Subcutaneous abdominal adipose tissue (tissue), 5 donors: Measurements from ENCODE around the gene NSFL1C.

ENCODE experiments used
- H3K27ac ChIP-seq: one replicate; pipeline ENCODE4 v1.7.0; 2013; ENCODE audit warnings: low read depth, mild to moderate bottlenecking, inconsistent platforms, low read length, moderate library complexity
- H3K27me3 ChIP-seq, 5 donors: one replicate each; pipeline ENCODE4 v1.7.0; 2013; ENCODE audit warnings: low read length in 5 of 5, inconsistent platforms in 1 of 5; ENCODE audit not compliant: control insufficient read depth in 5 of 5, insufficient read depth in 4 of 5
- H3K36me3 ChIP-seq, 5 donors: one replicate each; pipeline ENCODE4 v1.7.0; 2013; ENCODE audit warnings: low read length in 5 of 5; ENCODE audit not compliant: control insufficient read depth in 5 of 5, insufficient read depth in 5 of 5
- H3K4me1 ChIP-seq, 5 donors: one replicate each; pipeline ENCODE4 v1.7.0; 2013; ENCODE audit warnings: low read length in 5 of 5, mild to moderate bottlenecking in 3 of 5, moderate library complexity in 1 of 5; ENCODE audit not compliant: control insufficient read depth in 5 of 5, insufficient read depth in 5 of 5
- H3K4me3 ChIP-seq, 5 donors: one replicate each; pipeline ENCODE4 v1.7.0; 2013; ENCODE audit warnings: low read length in 5 of 5, low read depth in 1 of 5
- H3K9ac ChIP-seq, 5 donors: one replicate each; pipeline ENCODE4 v1.7.0; 2013; ENCODE audit warnings: low read length in 5 of 5, mild to moderate bottlenecking in 4 of 5, moderate library complexity in 3 of 5
- H3K9me3 ChIP-seq, 5 donors: one replicate each; pipeline ENCODE4 v1.7.0; 2013; ENCODE audit warnings: low read length in 5 of 5; ENCODE audit not compliant: control insufficient read depth in 5 of 5
- donor health status: healthy.
- donor health status: healthy.
- donor health status: healthy.
- donor health status: healthy.
- donor health status: healthy.

The NSFL1C gene

DNA sequence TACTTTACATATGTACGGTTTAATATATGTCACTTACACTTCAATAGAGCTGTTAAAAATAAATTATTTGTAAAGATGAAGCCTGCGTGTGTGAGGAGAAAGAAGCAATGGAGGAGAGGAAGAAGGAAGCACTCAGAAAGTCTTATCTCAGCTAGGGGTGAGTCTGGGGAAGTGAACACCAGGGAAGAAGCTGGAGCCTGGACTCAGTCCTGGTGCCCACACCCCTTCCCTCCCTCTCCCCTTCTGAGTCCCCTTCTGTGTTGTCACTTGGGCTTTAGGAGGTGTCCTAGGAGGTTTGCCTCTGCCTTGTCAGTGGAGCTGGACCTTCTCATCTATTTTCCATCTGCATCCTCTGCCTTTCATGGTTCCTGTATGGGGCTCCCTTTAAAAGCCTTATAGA, 22.7 kb upstream of the NSFL1C start:
- peaks cover 0 to 2% (median 0%) of the 10 kb centered on the region in 5 donors for H3K27me3 ChIP-seq
- H3K4me1 ChIP-seq, result peaks cover 0 to 32% (median 0%) of the 10 kb centered on the region in 5 donors
- peaks cover 0 to 4% (median 0%) of the 10 kb centered on the region in 5 donors for H3K9me3 ChIP-seq
- peak overlapping the region in 4 of 5 donors; percentile 1 to 29 (median 12) for H3K4me3 ChIP-seq
- H3K36me3 ChIP-seq, result no peaks in the 10 kb centered on the region
- no peak overlapping the region for H3K27ac ChIP-seq
- H3K9ac ChIP-seq, result no peak overlapping the region

DNA sequence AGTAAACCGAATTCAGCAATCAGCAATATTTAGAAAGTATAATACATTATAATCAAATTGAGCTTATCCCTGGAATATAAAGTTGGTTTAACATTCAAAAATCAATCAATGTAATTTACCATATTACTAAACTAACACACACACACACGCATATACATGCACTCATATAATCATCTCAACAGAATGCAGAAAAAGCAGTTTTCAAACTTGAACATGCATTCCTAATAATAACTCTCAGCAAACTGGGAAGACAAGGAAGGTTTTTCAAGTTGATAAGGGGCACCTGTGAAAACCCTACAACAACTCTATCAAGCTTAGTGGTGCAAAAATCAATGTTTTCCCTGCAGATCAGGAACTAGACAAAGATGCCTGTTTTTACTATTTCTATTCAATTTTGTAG, 19.9 kb upstream of the NSFL1C start:
- Histone ChIP-seq H3K27me3 (peaks cover 0 to 2% (median 0%) of the 10 kb centered on the region in 5 donors), H3K9ac (no peak overlapping the region), H3K27ac (no peak overlapping the region), H3K4me3 (no peak overlapping the region), H3K36me3 (no peaks in the 10 kb centered on the region), H3K4me1 (peaks cover 0 to 13% (median 0%) of the 10 kb centered on the region in 5 donors), H3K9me3 (peaks cover 0 to 4% (median 0%) of the 10 kb centered on the region in 5 donors)

DNA sequence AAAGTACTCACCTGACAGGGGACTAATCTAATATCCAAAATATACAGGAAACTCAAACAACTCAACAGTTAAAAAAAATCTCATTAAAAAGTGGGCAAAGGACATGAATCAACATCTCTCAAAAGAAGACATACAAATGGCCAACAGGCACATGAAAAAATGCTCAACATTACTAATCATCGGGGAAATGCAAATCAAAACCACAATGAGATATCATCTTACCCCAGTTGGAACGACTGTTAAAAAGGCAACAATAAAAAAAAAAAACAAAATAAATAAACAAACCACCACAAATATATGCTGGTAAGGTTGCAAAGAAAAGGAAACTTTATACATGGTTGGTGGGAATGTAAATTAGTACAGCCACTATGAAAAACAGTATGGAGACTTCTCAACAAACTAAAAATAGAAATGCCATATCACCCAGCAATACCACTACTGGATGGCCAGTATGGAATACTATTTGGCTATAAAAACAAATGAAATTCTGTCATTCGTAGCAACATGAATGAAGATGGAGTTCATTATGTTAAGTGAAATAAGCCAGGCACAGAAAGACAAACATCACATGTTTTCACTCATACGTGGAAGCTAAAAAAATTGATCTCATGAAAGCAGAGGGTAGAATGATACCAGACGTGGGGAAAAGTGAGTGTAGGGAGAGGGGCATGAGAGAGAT, 17.9 kb upstream of the NSFL1C start:
- Histone ChIP-seq H3K4me3 (no peak overlapping the region), H3K27me3 (peaks cover 0 to 3% (median 0%) of the 10 kb centered on the region in 5 donors), H3K36me3 (peaks cover 0 to 4% (median 0%) of the 10 kb centered on the region in 5 donors), H3K27ac (no peak overlapping the region), H3K4me1 (no peaks in the 10 kb centered on the region), H3K9ac (no peak overlapping the region), H3K9me3 (peaks cover 0 to 4% (median 0%) of the 10 kb centered on the region in 5 donors)

DNA sequence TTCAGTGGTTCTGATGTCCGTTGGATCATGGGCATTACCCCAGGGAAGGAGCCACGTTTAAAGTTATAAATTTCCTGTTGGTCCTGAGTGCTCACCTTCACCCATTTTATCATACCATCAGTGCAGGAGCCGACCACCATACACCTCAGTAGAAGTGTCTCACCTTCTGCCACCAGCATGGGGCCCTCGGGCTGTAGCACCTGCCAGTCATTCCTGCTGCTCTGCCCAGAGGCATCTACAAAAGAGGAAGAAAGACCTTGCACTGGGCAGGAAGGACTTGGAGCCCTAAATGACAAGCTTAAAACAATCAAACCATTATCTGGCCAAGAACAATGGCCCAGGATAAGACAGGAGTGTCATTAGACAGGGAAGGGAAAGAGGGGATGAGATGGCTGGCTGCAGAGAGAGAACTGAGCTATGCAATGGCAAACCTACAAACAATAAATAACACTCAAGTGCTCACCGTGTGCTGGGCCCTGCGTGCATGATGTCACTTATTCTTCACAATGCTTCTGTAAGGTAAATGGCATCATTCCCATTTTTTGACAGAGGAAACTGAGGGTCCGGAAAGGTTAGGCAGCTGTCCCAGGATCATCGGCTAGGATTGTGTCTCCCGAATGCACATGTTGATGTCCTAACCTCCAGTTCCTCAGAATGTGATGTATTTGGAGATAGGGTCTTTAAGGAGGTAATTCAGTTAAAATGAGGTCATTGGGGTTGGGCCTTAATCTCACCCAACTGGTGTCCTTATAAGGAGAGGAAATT, 13.4 kb upstream of the NSFL1C start:
- Histone ChIP-seq H3K4me3 (no peak overlapping the region), H3K9me3 (no peaks in the 10 kb centered on the region), H3K9ac (no peak overlapping the region), H3K36me3 (peaks cover 0 to 18% (median 0%) of the 10 kb centered on the region in 5 donors), H3K4me1 (no peaks in the 10 kb centered on the region), H3K27ac (no peak overlapping the region), H3K27me3 (peaks cover 0 to 3% (median 0%) of the 10 kb centered on the region in 5 donors)

DNA sequence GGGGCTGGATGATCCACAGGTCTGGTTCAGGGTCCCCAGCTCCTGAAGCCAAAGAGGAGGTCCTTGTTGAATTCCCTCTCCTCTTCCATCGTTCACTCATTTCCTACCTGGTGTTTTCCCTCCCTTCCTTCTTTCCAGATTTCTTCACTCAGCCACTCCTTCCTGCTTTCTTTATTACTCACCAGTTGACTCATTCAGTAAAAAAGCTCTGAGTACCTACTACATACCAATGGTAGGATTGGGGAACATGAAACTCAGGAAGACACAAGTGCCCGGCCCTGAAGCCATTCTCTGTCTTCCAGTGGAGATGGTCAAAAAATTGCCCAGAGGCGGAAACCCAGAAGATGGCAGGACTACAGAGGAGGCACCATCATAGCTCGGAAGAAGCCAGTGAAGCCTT, 11.9 kb upstream of the NSFL1C start:
- H3K9me3 ChIP-seq, result no peaks in the 10 kb centered on the region
- H3K36me3 ChIP-seq, result peaks cover 0 to 18% (median 0%) of the 10 kb centered on the region in 5 donors
- peaks cover 0 to 3% (median 0%) of the 10 kb centered on the region in 5 donors for H3K27me3 ChIP-seq
- no peak overlapping the region for H3K9ac ChIP-seq
- no peak overlapping the region for H3K27ac ChIP-seq
- no peaks in the 10 kb centered on the region for H3K4me1 ChIP-seq
- no peak overlapping the region for H3K4me3 ChIP-seq

DNA sequence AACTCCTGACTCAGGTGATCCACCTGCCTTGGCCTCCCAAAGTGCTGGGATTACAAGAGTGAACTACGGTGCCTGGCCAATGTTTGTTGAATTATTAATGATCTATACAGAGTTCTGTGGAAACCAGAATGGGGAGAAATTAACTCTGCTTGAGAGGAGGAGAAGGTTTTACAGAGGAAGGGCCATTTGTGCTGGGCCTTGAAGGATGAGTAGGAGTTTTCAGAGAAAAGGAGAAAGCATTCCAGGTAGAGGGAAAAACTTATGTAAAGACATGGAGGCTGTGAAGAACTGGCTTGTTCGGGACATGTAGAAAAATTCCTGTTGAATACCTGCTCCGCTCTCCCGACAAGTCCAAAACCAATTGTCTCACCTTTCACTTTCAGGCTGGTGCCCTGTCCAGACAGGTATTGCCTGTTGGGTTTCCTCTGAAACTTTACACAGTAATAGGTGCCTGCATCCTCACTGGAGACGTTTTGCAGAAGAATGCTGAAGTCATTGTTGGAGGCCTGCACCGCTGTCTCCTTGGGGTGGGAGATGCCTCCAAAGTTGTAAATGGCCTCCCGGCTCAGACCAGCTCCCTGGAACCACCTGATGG, 11.3 kb upstream of the NSFL1C start:
- Histone ChIP-seq H3K9me3 (no peaks in the 10 kb centered on the region), H3K9ac (no peak overlapping the region), H3K27me3 (peaks cover 0 to 3% (median 0%) of the 10 kb centered on the region in 5 donors), H3K27ac (no peak overlapping the region), H3K4me3 (no peak overlapping the region), H3K36me3 (peaks cover 0 to 18% (median 0%) of the 10 kb centered on the region in 5 donors), H3K4me1 (peaks cover 0 to under 1% (median 0%) of the 10 kb centered on the region in 5 donors)

DNA sequence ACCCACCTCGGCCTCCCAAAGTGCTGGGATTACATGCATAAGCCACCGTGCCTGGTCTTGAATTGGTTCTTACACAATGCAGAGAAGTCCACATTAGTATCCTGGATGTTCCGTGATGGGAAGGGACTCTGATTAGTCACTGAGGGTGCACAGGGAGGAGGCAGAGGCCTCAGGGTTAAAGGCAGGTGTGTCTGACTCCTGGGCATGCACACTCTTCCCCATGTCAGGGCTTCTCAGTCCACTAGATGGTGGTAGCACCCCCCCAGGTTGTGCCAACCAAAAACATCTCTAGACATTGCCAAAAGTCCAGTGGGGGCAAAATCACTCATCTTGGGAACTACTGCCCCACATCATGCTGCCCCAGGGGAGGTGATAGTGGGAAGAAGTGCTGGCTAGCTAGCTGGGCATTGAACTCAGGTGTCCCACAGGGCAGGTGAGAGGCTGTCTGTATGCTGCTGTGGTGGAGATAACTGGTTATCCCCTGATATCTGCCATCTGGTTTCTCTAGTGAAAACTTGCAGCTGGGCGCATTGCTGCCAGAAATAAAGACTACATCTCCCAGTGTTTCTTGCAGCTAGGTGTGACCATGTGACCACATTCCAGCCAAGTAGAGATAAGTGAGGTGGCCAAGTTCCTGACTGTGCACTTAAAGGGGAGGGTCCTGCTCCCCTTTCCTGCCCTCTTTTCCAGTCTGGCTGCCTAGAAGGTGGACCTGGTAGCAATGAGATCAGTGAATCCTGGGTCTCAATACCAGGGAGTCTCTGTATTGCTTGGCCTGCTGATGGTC, 8.4 kb upstream of the NSFL1C start:
- peaks cover 2 to 6% (median 2%) of the 10 kb centered on the region in 5 donors for H3K4me1 ChIP-seq
- H3K27me3 ChIP-seq, result no peaks in the 10 kb centered on the region
- H3K4me3 ChIP-seq, result no peak overlapping the region
- H3K27ac ChIP-seq, result no peak overlapping the region
- H3K9ac ChIP-seq, result no peak overlapping the region
- peaks cover 0 to 18% (median 0%) of the 10 kb centered on the region in 5 donors for H3K36me3 ChIP-seq
- H3K9me3 ChIP-seq, result no peaks in the 10 kb centered on the region

DNA sequence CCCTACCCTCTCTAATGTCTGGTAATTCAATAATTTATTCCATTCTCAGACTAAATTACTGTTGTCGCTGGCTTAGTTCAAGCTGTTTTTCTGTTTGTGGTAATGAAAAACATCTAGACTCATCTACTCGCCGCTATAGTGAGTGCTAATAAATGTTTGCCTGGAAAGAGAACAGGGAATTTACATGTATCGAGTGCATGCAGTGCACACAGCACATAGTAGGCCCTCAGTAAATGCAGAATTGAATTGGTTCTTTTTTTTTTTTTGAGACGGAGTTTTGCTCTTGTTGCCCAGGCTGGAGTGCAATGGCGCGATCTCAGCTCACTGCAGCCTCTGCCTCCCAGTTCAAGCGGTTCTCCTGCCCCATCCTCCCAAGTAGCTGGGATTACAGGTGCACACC, 7.7 kb upstream of the NSFL1C start:
- H3K4me3 ChIP-seq, result no peak overlapping the region
- no peaks in the 10 kb centered on the region for H3K9me3 ChIP-seq
- no peak overlapping the region for H3K27ac ChIP-seq
- H3K27me3 ChIP-seq, result no peaks in the 10 kb centered on the region
- H3K36me3 ChIP-seq, result peaks cover 0 to 11% (median 0%) of the 10 kb centered on the region in 5 donors
- no peak overlapping the region for H3K9ac ChIP-seq
- H3K4me1 ChIP-seq, result peaks cover 4 to 12% (median 9%) of the 10 kb centered on the region in 5 donors

DNA sequence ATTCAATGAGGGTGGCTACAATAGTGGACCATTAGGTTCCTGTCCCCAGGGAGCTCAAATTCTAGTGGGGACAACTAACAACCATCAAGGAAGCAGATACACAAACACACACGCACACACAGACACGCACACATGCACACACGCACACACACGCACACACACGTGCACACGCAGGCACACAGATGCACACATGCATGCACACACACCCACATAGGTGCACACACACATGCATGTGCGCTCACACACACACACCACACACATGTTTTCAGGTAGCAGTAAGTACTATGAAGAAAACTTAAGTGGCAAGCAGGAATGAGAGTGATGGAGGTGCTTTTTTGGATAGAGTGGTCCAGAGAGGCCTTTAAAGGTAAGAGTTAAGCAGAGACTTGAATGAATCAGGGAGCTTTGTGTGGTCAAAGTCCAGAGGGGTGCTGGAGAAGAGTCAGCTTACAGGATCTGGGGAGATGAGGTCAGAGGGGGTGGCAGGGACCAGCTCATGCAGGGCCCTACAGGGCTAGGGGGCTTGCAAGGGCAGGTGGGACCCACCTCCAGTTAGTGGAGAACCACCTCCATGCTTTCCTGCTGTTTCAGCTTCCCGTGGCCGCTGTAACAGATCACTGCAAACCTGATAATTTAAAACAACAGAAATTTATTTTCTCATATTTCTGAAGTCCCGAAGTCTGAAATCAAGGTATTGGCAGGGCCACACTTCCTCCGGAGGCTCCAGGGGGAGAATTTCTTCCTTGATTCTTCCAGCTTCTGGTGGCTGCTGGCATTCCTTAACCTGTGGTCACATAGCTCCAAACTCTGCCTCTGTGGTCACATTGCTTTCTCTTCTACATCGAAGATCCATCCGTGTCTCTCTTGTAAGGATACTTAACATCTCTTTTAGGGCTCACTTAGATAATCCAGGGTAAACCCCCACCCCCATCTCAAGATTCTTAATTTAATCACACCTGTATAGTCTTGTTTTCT, 6.9 kb upstream of the NSFL1C start:
- H3K9ac ChIP-seq, result no peak overlapping the region
- H3K4me1 ChIP-seq, result peaks cover 4 to 20% (median 13%) of the 10 kb centered on the region in 5 donors
- no peak overlapping the region for H3K27ac ChIP-seq
- H3K36me3 ChIP-seq, result peaks cover 0 to 7% (median 0%) of the 10 kb centered on the region in 5 donors
- no peaks in the 10 kb centered on the region for H3K9me3 ChIP-seq
- H3K27me3 ChIP-seq, result no peaks in the 10 kb centered on the region
- no peak overlapping the region for H3K4me3 ChIP-seq
